SK-N-SH (cell line): Measurements from ENCODE around the gene HOXB2. TPM values are rescaled to one million over a fixed set of nuclear protein-coding genes. Genes with fewer than 3 reads are reported as not detected.

Experiments
- CTCF ChIA-PET: fragments of 300-600, 350-600 bp; formaldehyde crosslinking; extraction: SDS; loops from one replicate; lab custom pipeline; 2021; lab: Yijun Ruan, JAX
- POLR2A ChIA-PET: fragments of 350-600 bp; sonication (Branson Sonifier 250); formaldehyde crosslinking; extraction: SDS; loops from one replicate; lab custom pipeline; 2020; ENCODE audit warnings: antibody characterized with exemption, inconsistent platforms; lab: Yijun Ruan, JAX
- DNase-seq: peaks from one replicate; pipeline ENCODE4 v3.0.0; 2012
- H2AFZ ChIP-seq: fragments of 200-600 bp; sonication (generic); 2 replicates; pipeline ENCODE4 v1.8.1; 2016; ENCODE audit warnings: antibody characterized with exemption, mild to moderate bottlenecking, low read depth
- H3F3A ChIP-seq: fragments of 200-600 bp; sonication (generic); replicated peaks from 2 replicates; pipeline ENCODE3; 2016; ENCODE audit warnings: antibody characterized with exemption, mild to moderate bottlenecking; ENCODE audit not compliant: insufficient read depth
- H3K27ac ChIP-seq, 2 experiments: fragments of 200-500 bp in 1 of 2; fragments of 200-600 bp in 1 of 2; sonication (Bioruptor generic) in 1 of 2; sonication (generic), shearing (Covaris generic) in 1 of 2; 2 replicates each; pipeline versions ENCODE4 v1.5.1 to v1.6.1; 2014 to 2016; ENCODE audit warnings: low read depth in 2 of 2, inconsistent platforms in 1 of 2, low read length in 1 of 2, mild to moderate bottlenecking in 1 of 2, mixed read lengths in 1 of 2
- H3K27me3 ChIP-seq: fragments of 200-600 bp; sonication (generic), shearing (Covaris generic); 2 replicates; pipeline ENCODE4 v1.6.1; 2016; ENCODE audit warnings: mixed run types; ENCODE audit not compliant: insufficient read depth
- H3K36me3 ChIP-seq, 2 experiments: fragments of 200-500 bp in 1 of 2; fragments of 200-600 bp in 1 of 2; sonication (Bioruptor generic) in 1 of 2; sonication (generic) in 1 of 2; replicated peaks in 1 of 2; 2 replicates each; pipeline versions ENCODE3 to v1.5.1; 2014 to 2016; ENCODE audit warnings: low read length in 1 of 2, mild to moderate bottlenecking in 1 of 2; ENCODE audit not compliant: insufficient read depth in 2 of 2, control insufficient read depth in 1 of 2
- H3K4me1 ChIP-seq, 2 experiments: fragments of 200-500 bp in 1 of 2; fragments of 200-600 bp in 1 of 2; sonication (Bioruptor generic) in 1 of 2; sonication (generic), shearing (Covaris generic) in 1 of 2; 2 replicates each; pipeline versions ENCODE4 v1.5.1 to v1.6.1; 2014 to 2016; ENCODE audit warnings: low read depth in 1 of 2, low read length in 1 of 2, mixed run types in 1 of 2; ENCODE audit not compliant: insufficient read depth in 2 of 2, control insufficient read depth in 1 of 2
- H3K4me2 ChIP-seq: fragments of 200-600 bp; sonication (generic), shearing (Covaris generic); 2 replicates; pipeline ENCODE4 v1.6.1; 2017; ENCODE audit warnings: mixed run types
- H3K4me3 ChIP-seq, 2 experiments: fragments of 200-500 bp in 1 of 2; fragments of 200-600 bp in 1 of 2; sonication (Bioruptor generic) in 1 of 2; sonication (generic), shearing (Covaris generic) in 1 of 2; 2 replicates each; pipeline versions ENCODE4 v1.5.1 to v1.8.1; 2014 to 2016; ENCODE audit warnings: low read depth in 2 of 2, inconsistent platforms in 1 of 2, low read length in 1 of 2, mild to moderate bottlenecking in 1 of 2, mixed read lengths in 1 of 2, moderate library complexity in 1 of 2
- H3K79me2 ChIP-seq: fragments of 200-600 bp; sonication (generic); 2 replicates; pipeline ENCODE4 v1.8.1; 2017; ENCODE audit warnings: mild to moderate bottlenecking; ENCODE audit not compliant: insufficient read depth
- H3K9ac ChIP-seq: fragments of 200-600 bp; sonication (generic); 2 replicates; pipeline ENCODE4 v1.6.1; 2017; ENCODE audit warnings: mixed run types
- H3K9me2 ChIP-seq: fragments of 200-600 bp; sonication (generic); 2 replicates; pipeline ENCODE4 v1.6.1; 2017; ENCODE audit warnings: mixed run types
- H3K9me3 ChIP-seq: fragments of 200-600 bp; sonication (generic); 2 replicates; pipeline ENCODE4 v1.6.1; 2017; ENCODE audit warnings: mixed run types, mild to moderate bottlenecking, moderate library complexity
- H4K20me1 ChIP-seq: fragments of 200-600 bp; sonication (generic); 2 replicates; pipeline ENCODE4 v1.6.1; 2017; ENCODE audit warnings: mild to moderate bottlenecking, mixed run types; ENCODE audit not compliant: insufficient read depth
- CHD2 ChIP-seq: fragments of 150-350 bp; IDR thresholded peaks from 2 replicates; pipeline ENCODE4 v1.6.1; 2018; ENCODE audit warnings: low read length; ENCODE audit not compliant: partially characterized antibody
- EZH2phosphoT487 ChIP-seq: fragments of 200-600 bp; sonication (generic); IDR thresholded peaks from 2 replicates; pipeline ENCODE4 v1.6.1; 2017; ENCODE audit warnings: low read depth, mixed run types, mild to moderate bottlenecking, antibody characterized with exemption, moderate library complexity, borderline replicate concordance
- MEF2A ChIP-seq: IDR thresholded peaks from 2 replicates; pipeline ENCODE4 v1.4.0; 2012; ENCODE audit warnings: low read depth, borderline replicate concordance
- MXI1 ChIP-seq: IDR thresholded peaks from 2 replicates; pipeline ENCODE4 v1.6.1; 2012; ENCODE audit warnings: mild to moderate bottlenecking, low read depth, low read length, improper control_type of control experiment
- POLR2AphosphoS5 ChIP-seq: IDR thresholded peaks from 2 replicates; pipeline ENCODE4 v1.6.1; 2012; ENCODE audit warnings: low read depth, low read length
- WGBS: methylation state at CpG from one replicate; pipeline ENCODE4 v1.1.6; 2017; ENCODE audit warnings: low lambda C conversion rate; 5-methylcytosine and 5-hydroxymethylcytosine counted together
- polyA plus RNA-seq, 3 experiments: library from polyadenylated mRNA; depleted of rRNA; stranded (reverse); fragments of >200 nt; gene quantifications; 2 replicates each; pipeline ENCODE4 v1.2.3, GENCODE V29; 2012
- TF ChIP-seq, protein P1 (sequence below): IDR thresholded peaks from 2 replicates; pipeline ENCODE4 v1.4.0; 2012; ENCODE audit warnings: low read depth
- TF ChIP-seq, protein P2 (sequence below): fragments of 200-600 bp; sonication (generic); IDR thresholded peaks from 2 replicates; pipeline ENCODE4 v1.6.1; 2017; ENCODE audit warnings: antibody characterized with exemption, mild to moderate bottlenecking, moderate library complexity

The HOXB2 gene
- polyA plus RNA-seq, 1 of the 3 experiments (the other 2 are of a cell fraction) = 1.9 TPM

DNA sequence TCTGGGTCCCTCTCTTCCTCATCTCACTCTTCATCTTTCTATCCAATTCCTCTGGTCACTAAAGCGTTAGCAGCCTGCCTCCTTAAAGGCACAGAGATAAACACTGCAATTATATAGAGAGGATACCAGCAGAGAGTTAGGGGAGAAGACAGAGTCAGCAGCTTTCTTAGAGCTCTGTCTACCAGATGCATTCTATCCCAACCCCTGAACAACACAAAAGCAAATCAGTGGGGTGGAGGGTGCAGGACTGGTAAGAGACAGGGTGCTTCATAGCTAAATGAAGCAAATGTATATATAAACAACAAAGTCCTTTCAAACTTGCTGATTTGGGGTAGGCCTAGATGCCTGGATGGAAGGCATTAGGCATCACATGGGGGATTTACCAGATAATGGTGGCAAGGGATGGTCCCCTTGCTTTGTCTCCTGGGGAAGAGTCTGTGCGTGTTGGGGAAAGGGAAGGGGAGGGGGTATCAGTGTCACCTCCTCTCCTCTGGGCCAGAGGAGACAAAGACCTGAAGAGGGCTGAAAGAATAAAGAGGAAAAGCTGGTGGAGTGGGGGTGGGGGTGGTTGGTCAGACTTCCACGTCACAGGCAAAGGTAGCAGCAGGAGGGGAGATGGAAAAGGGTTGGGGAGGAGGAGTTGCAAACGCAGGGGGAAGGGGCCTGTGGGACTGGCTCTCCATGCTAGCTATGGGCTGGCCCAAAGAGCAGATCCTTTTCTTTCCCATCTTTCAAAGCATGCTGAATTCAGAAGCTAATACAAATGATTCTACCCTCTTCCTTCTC is 21.2 kb upstream of the HOXB2 start (continued):
- no peak for TF ChIP-seq EZH2phosphoT487
- TF ChIP-seq, protein P1, sequence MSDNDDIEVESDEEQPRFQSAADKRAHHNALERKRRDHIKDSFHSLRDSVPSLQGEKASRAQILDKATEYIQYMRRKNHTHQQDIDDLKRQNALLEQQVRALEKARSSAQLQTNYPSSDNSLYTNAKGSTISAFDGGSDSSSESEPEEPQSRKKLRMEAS = no peak
- TF ChIP-seq, protein P2, sequence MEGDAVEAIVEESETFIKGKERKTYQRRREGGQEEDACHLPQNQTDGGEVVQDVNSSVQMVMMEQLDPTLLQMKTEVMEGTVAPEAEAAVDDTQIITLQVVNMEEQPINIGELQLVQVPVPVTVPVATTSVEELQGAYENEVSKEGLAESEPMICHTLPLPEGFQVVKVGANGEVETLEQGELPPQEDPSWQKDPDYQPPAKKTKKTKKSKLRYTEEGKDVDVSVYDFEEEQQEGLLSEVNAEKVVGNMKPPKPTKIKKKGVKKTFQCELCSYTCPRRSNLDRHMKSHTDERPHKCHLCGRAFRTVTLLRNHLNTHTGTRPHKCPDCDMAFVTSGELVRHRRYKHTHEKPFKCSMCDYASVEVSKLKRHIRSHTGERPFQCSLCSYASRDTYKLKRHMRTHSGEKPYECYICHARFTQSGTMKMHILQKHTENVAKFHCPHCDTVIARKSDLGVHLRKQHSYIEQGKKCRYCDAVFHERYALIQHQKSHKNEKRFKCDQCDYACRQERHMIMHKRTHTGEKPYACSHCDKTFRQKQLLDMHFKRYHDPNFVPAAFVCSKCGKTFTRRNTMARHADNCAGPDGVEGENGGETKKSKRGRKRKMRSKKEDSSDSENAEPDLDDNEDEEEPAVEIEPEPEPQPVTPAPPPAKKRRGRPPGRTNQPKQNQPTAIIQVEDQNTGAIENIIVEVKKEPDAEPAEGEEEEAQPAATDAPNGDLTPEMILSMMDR = no peak

DNA sequence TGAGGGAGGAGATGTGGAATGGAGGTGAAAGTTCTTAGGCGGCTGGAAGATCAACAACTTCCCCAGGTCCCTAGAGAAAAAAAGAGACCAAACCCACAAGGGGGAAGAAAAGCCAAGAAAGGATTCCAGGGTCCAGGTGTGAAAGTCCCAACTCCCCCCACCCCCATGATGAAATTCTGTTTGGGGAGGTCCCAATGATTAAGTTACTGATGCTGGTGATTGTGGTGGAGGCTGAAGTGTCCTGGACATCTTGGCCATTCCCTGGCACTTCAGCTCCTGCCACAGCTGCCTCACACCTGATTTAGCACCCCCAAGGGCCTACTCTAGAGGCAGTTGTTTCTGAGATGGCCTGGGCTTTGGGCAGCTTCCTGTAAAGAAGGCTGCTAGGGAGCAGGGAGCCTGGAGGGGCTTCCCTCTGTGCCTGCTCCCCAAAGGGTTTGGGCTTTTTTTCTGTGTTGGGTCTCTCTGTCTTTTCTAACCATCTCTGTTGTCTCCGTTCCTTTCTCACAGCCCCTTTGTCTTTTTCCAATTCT is 20.2 kb upstream of the HOXB2 start:
- peaks cover 10% of the 10 kb centered on the region; the same call in 1 of the 2 replicates for H4K20me1 ChIP-seq
- no peak for DNase-seq
- no peak overlapping the region for H3K4me2 ChIP-seq
- H3K36me3 ChIP-seq = no peaks in the 10 kb centered on the region
- ChIA-PET CTCF (interaction anchor here (1.0 to 1.1 kb wide), 2 partner anchors 53 to 73 kb away, joined by 3 read pairs; no protein-coding TSS in a partner anchor), POLR2A (no interaction called here)
- 18% methylated on average over 2 of the region's 2 CpGs for WGBS
- no peaks in the 10 kb centered on the region for H3K9me3 ChIP-seq
- H3F3A ChIP-seq = no peaks in the 10 kb centered on the region
- H2AFZ ChIP-seq = no peak overlapping the region
- no peak overlapping the region for H3K4me3 ChIP-seq
- H3K4me1 ChIP-seq = peaks cover 0 to 2% of the 10 kb centered on the region in 2 experiments; a peak in 1 of 4 replicates
- H3K79me2 ChIP-seq = no peaks in the 10 kb centered on the region
- H3K27me3 ChIP-seq = peaks cover 97% of the 10 kb centered on the region
- TF ChIP-seq MXI1 = no peak
- TF ChIP-seq, protein P2 = no peak
- TF ChIP-seq MEF2A = no peak
- TF ChIP-seq CHD2 = no peak
- TF ChIP-seq, protein P1 = no peak
- no peak for TF ChIP-seq POLR2AphosphoS5
- H3K27ac ChIP-seq = no peak overlapping the region
- H3K9ac ChIP-seq = no peak overlapping the region
- no peaks in the 10 kb centered on the region for H3K9me2 ChIP-seq
